SU-DHL-6 (cell line): Measurements from ENCODE around the gene KDM6B.

Experiments used
- H2AFZ ChIP-seq: fragments of 200-600 bp; sonication (generic); 2 replicates; pipeline ENCODE4 v1.6.1; 2014; ENCODE audit warnings: low read depth, mild to moderate bottlenecking, moderate library complexity, mixed read lengths, antibody characterized with exemption, low read length; ENCODE audit not compliant: severe bottlenecking
- H3F3A ChIP-seq: fragments of 200-600 bp; shearing (Covaris generic); 2 replicates; pipeline ENCODE4 v1.6.0; 2016; ENCODE audit warnings: antibody characterized with exemption, mild to moderate bottlenecking; ENCODE audit not compliant: insufficient read depth
- H3K27ac ChIP-seq: fragments of 200-600 bp; sonication (generic); 2 replicates; pipeline ENCODE4 v1.5.1; 2016; ENCODE audit warnings: low read depth, mild to moderate bottlenecking, low read length, moderate library complexity, mixed read lengths
- H3K27me3 ChIP-seq: fragments of 200-600 bp; sonication (generic), shearing (Covaris generic); 2 replicates; pipeline ENCODE4 v1.6.0; 2014; ENCODE audit warnings: mild to moderate bottlenecking, low read length
- H3K36me3 ChIP-seq: fragments of 200-600 bp; sonication (generic); 2 replicates; pipeline ENCODE4 v1.6.1; 2014; ENCODE audit warnings: mild to moderate bottlenecking, low read length, mixed read lengths
- H3K4me2 ChIP-seq: fragments of 300-600, 200-600 bp; shearing (Covaris generic), sonication (generic); 2 replicates; pipeline ENCODE4 v1.6.0; 2014; ENCODE audit warnings: low read length, low read depth, mild to moderate bottlenecking; ENCODE audit not compliant: poor library complexity, severe bottlenecking
- H3K4me3 ChIP-seq: fragments of 200-600 bp; sonication (generic); 2 replicates; pipeline ENCODE4 v1.5.1; 2014; ENCODE audit warnings: antibody characterized with exemption, low read length, mild to moderate bottlenecking, mixed read lengths; ENCODE audit not compliant: insufficient read depth, poor library complexity, severe bottlenecking
- H3K79me2 ChIP-seq: fragments of 200-600 bp; sonication (generic); 2 replicates; pipeline ENCODE4 v1.6.1; 2014; ENCODE audit warnings: mild to moderate bottlenecking, low read length, moderate library complexity; ENCODE audit not compliant: insufficient read depth
- H3K9ac ChIP-seq: fragments of 200-600 bp; sonication (generic); 2 replicates; pipeline ENCODE4 v1.7.0; 2014; ENCODE audit warnings: mild to moderate bottlenecking, low read length
- H3K9me2 ChIP-seq: fragments of 200-600 bp; sonication (generic); replicated peaks from 2 replicates; pipeline ENCODE4 v1.6.1; 2014; ENCODE audit warnings: low read length; ENCODE audit not compliant: insufficient read depth
- H3K9me3 ChIP-seq: fragments of 200-600 bp; sonication (generic); 2 replicates; pipeline ENCODE4 v1.6.1; 2014; ENCODE audit warnings: low read length, mixed read lengths; ENCODE audit not compliant: insufficient read depth
- H4K20me1 ChIP-seq: fragments of 200-600 bp; sonication (generic); 2 replicates; pipeline ENCODE4 v1.6.1; 2014; ENCODE audit warnings: low read depth, mild to moderate bottlenecking, antibody characterized with exemption, low read length, moderate library complexity, mixed read lengths
- EZH2phosphoT487 ChIP-seq: fragments of 200-600 bp; sonication (generic), shearing (Covaris generic); conservative IDR thresholded peaks from 2 replicates; pipeline ENCODE4 v1.6.1; 2018; ENCODE audit warnings: mild to moderate bottlenecking, antibody characterized with exemption, low read length, moderate library complexity, mixed read lengths
- TF ChIP-seq, protein P1 (sequence below): fragments of 200-600 bp; sonication (generic); IDR thresholded peaks from one replicate; pipeline ENCODE4 v1.5.1; 2017; ENCODE audit warnings: antibody characterized with exemption, mild to moderate bottlenecking, low read length, moderate library complexity; ENCODE audit not compliant: insufficient read depth, poor library complexity, severe bottlenecking

Gene KDM6B

DNA sequence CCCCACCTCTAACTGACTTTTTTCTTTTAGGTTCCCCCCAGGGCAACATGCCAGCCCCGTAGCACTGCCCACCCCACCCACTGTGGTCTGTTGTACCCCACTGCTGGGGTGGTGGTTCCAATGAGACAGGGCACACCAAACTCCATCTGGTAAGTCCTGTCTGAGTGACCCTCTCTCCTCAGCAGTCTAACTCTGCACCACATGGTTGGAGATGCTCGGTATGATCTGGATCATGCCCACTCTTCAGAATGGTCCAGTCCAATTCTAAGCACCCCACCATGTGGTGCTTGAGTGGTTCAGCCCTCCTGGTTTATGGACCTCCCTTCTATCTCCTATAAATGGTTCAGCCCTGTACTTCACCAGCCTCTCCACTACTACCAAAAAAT lies 5.9 kb downstream of the KDM6B start:
- peak overlapping the region; percentile 80 for H3K9ac ChIP-seq
- H3K4me3 ChIP-seq = no peak overlapping the region
- H3K4me2 ChIP-seq = peak overlapping the region; percentile 92
- peaks cover 62% of the 10 kb centered on the region for H3F3A ChIP-seq
- H3K27me3 ChIP-seq = no peaks in the 10 kb centered on the region
- peak overlapping the region; percentile 94 for H3K27ac ChIP-seq
- TF ChIP-seq EZH2phosphoT487 = no peak
- TF ChIP-seq, protein P1, sequence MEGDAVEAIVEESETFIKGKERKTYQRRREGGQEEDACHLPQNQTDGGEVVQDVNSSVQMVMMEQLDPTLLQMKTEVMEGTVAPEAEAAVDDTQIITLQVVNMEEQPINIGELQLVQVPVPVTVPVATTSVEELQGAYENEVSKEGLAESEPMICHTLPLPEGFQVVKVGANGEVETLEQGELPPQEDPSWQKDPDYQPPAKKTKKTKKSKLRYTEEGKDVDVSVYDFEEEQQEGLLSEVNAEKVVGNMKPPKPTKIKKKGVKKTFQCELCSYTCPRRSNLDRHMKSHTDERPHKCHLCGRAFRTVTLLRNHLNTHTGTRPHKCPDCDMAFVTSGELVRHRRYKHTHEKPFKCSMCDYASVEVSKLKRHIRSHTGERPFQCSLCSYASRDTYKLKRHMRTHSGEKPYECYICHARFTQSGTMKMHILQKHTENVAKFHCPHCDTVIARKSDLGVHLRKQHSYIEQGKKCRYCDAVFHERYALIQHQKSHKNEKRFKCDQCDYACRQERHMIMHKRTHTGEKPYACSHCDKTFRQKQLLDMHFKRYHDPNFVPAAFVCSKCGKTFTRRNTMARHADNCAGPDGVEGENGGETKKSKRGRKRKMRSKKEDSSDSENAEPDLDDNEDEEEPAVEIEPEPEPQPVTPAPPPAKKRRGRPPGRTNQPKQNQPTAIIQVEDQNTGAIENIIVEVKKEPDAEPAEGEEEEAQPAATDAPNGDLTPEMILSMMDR = no peak
- H3K79me2 ChIP-seq = peaks cover 8% of the 10 kb centered on the region; the same call in 1 of the 2 replicates
- no peaks in the 10 kb centered on the region for H4K20me1 ChIP-seq
- no peaks in the 10 kb centered on the region for H3K9me3 ChIP-seq
- H3K9me2 ChIP-seq = no peaks in the 10 kb centered on the region
- no peaks in the 10 kb centered on the region for H3K36me3 ChIP-seq
- no peak overlapping the region for H2AFZ ChIP-seq

DNA sequence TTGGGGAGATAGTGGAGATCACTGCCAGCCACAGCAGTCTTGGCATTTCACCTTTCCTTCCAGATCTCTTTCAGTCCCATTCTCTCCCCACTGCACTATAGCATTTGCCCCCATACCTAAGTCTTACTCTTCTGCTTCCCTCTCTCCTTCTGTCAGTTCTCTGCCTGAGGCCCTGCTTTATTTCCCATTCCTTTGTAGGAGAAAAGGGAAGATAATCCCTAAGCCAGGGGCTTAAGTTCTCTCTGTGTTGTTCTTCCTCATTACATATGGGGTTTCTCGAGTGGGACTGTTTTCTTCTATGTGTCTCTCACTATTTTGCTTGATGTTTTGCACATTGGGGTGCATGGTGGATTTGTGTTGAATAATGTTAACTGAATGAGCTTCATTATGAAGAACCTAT lies 6.4 kb downstream of the KDM6B start:
- TF ChIP-seq, protein P1 = no peak
- no peak for TF ChIP-seq EZH2phosphoT487
- H3K9me3 ChIP-seq = no peaks in the 10 kb centered on the region
- peak overlapping the region; percentile 80 for H3K9ac ChIP-seq
- no peaks in the 10 kb centered on the region for H3K9me2 ChIP-seq
- H3F3A ChIP-seq = peaks cover 62% of the 10 kb centered on the region
- H3K4me3 ChIP-seq = no peak overlapping the region
- H3K4me2 ChIP-seq = peak overlapping the region; percentile 92
- no peak overlapping the region for H2AFZ ChIP-seq
- no peaks in the 10 kb centered on the region for H3K27me3 ChIP-seq
- no peaks in the 10 kb centered on the region for H3K36me3 ChIP-seq
- peak overlapping the region; percentile 94 for H3K27ac ChIP-seq
- no peaks in the 10 kb centered on the region for H4K20me1 ChIP-seq
- H3K79me2 ChIP-seq = peaks cover 14% of the 10 kb centered on the region; the same call in 1 of the 2 replicates

DNA sequence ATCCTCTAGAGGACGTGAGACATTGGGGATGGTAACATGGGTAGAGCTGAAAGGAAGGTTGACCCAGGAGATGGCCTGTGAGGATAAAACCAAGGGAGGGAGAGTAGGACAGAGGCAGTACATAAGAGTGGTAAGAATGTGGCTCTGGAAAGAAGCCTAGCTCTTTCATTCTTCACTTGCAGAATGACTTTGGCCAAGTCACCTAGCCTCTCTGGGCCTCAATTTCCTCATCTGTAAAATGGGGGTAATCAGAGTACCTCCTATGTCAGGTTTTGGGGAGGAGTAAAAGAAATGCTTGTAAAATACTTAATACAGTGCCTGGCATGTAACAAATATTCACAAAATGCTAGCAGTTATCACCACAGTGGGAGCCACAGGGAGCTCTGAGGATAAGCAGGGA lies 6.9 kb downstream of the KDM6B start:
- peaks cover 59% of the 10 kb centered on the region for H3F3A ChIP-seq
- TF ChIP-seq, protein P1 = no peak
- TF ChIP-seq EZH2phosphoT487 = no peak
- no peaks in the 10 kb centered on the region for H3K27me3 ChIP-seq
- no peaks in the 10 kb centered on the region for H3K36me3 ChIP-seq
- H3K4me2 ChIP-seq = peak overlapping the region; percentile 92
- peak overlapping the region; percentile 94 for H3K27ac ChIP-seq
- H2AFZ ChIP-seq = no peak overlapping the region
- peak overlapping the region; percentile 80 for H3K9ac ChIP-seq
- no peaks in the 10 kb centered on the region for H3K9me3 ChIP-seq
- H3K4me3 ChIP-seq = peak overlapping the region; percentile 76
- H3K79me2 ChIP-seq = peaks cover 17% of the 10 kb centered on the region; the same call in 1 of the 2 replicates
- H3K9me2 ChIP-seq = no peaks in the 10 kb centered on the region
- no peaks in the 10 kb centered on the region for H4K20me1 ChIP-seq

DNA sequence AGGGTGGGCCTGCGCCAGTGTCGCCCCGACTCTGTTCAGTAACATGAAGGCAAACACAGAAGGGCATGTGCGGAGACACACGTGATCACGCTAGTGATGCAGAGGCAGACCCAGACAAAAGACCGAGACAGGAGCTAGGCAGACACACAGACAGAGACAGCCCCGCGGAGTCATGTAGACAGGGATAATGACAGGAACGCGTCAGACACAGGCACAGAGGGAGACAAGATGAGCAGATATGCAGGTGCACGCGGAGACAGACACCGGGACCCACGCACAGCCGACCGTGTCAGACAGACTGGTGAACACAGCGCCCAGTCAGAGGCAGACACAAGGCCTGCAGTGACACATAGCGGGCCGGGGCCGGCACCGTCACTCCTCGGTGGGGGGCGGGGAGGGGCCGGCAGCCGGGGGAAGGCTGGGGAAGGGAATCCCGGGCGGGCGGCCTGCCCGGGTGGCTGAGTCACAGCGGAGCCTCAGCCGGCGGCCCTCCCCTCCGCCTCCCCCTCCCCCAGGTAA lies 7.4 kb downstream of the KDM6B start:
- peaks cover 54% of the 10 kb centered on the region for H3F3A ChIP-seq
- peak overlapping the region; percentile 80 for H3K9ac ChIP-seq
- TF ChIP-seq EZH2phosphoT487 = no peak
- TF ChIP-seq, protein P1 = no peak
- H3K36me3 ChIP-seq = no peaks in the 10 kb centered on the region
- H2AFZ ChIP-seq = no peak overlapping the region
- H3K4me3 ChIP-seq = peak overlapping the region; percentile 76
- peak overlapping the region; percentile 92 for H3K4me2 ChIP-seq
- no peaks in the 10 kb centered on the region for H3K9me3 ChIP-seq
- H3K27ac ChIP-seq = peak overlapping the region; percentile 94
- H4K20me1 ChIP-seq = no peaks in the 10 kb centered on the region
- no peaks in the 10 kb centered on the region for H3K27me3 ChIP-seq
- H3K9me2 ChIP-seq = no peaks in the 10 kb centered on the region
- H3K79me2 ChIP-seq = peaks cover 17% of the 10 kb centered on the region; the same call in 1 of the 2 replicates
